RWPE2 (cell line): Measurements from ENCODE around the gene NET1.
A peak's percentile ranks its signal among the peaks of the same experiment; 100 is the strongest.

ENCODE experiments used
- ATAC-seq: fragments of 200-7000 bp; cut with Tn5 transposase; 3 replicates; pipeline ENCODE4 v1.9.1; 2021; ENCODE audit warnings: low read depth
- DNase-seq: peaks from one replicate; pipeline ENCODE4 v3.0.0-alpha.2; 2020; ENCODE audit warnings: low spot score
- H3K27ac ChIP-seq: fragments of 450-650 bp; 2 replicates; pipeline ENCODE4 v1.5.1; 2017; ENCODE audit warnings: mild to moderate bottlenecking; ENCODE audit not compliant: poor library complexity, severe bottlenecking
- H3K27me3 ChIP-seq: fragments of 250-450 bp; sonication (Bioruptor Pico); 2 replicates; pipeline ENCODE4 v1.5.1; 2021; ENCODE audit warnings: mild to moderate bottlenecking, moderate library complexity; ENCODE audit not compliant: insufficient read depth, poor library complexity, severe bottlenecking
- H3K36me3 ChIP-seq: fragments of 250-450 bp; sonication (Bioruptor Pico); 2 replicates; pipeline ENCODE4 v1.5.1; 2020; ENCODE audit warnings: low read depth, mild to moderate bottlenecking, moderate library complexity
- H3K4me1 ChIP-seq: fragments of 250-450 bp; sonication (Bioruptor Pico); 2 replicates; pipeline ENCODE4 v1.5.1; 2021; ENCODE audit warnings: mild to moderate bottlenecking, moderate library complexity; ENCODE audit not compliant: insufficient read depth, poor library complexity, severe bottlenecking
- H3K4me3 ChIP-seq: fragments of 250-450 bp; sonication (Bioruptor Pico); 2 replicates; pipeline ENCODE4 v1.5.1; 2021; ENCODE audit warnings: mild to moderate bottlenecking, moderate library complexity; ENCODE audit not compliant: severe bottlenecking
- H3K9me3 ChIP-seq: fragments of 250-450 bp; sonication (Bioruptor Pico); 2 replicates; pipeline ENCODE4 v1.5.1; 2021; ENCODE audit warnings: mild to moderate bottlenecking, moderate library complexity; ENCODE audit not compliant: severe bottlenecking
- TF ChIP-seq, protein P1 (sequence below): fragments of 450-650 bp; IDR thresholded peaks from one replicate; pipeline ENCODE4 v1.5.1; 2017; ENCODE audit warnings: mild to moderate bottlenecking, moderate library complexity; ENCODE audit not compliant: poor library complexity, severe bottlenecking

The NET1 gene

GRCh38 chr10:5508161-5508604 lies 95.8 kb downstream of the NET1 start:
- DNase-seq (peak; percentile 42), ATAC-seq (no peak)
- Histone ChIP-seq H3K4me3 (no peak overlapping the region), H3K9me3 (no peaks in the 10 kb centered on the region), H3K36me3 (no peaks in the 10 kb centered on the region), H3K27ac (no peak overlapping the region), H3K4me1 (peaks cover 5% of the 10 kb centered on the region), H3K27me3 (no peaks in the 10 kb centered on the region)
- TF ChIP-seq, protein P1, sequence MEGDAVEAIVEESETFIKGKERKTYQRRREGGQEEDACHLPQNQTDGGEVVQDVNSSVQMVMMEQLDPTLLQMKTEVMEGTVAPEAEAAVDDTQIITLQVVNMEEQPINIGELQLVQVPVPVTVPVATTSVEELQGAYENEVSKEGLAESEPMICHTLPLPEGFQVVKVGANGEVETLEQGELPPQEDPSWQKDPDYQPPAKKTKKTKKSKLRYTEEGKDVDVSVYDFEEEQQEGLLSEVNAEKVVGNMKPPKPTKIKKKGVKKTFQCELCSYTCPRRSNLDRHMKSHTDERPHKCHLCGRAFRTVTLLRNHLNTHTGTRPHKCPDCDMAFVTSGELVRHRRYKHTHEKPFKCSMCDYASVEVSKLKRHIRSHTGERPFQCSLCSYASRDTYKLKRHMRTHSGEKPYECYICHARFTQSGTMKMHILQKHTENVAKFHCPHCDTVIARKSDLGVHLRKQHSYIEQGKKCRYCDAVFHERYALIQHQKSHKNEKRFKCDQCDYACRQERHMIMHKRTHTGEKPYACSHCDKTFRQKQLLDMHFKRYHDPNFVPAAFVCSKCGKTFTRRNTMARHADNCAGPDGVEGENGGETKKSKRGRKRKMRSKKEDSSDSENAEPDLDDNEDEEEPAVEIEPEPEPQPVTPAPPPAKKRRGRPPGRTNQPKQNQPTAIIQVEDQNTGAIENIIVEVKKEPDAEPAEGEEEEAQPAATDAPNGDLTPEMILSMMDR, result no peak
